GM12874 (cell line): Measurements from ENCODE around the gene WDR36.

Experiments
- CTCF ChIP-seq: IDR thresholded peaks from 2 replicates; pipeline ENCODE4 v1.5.1; 2011; ENCODE audit warnings: low read depth, mild to moderate bottlenecking, control low read depth, low read length, moderate library complexity; ENCODE audit not compliant: insufficient read depth

Gene WDR36

DNA sequence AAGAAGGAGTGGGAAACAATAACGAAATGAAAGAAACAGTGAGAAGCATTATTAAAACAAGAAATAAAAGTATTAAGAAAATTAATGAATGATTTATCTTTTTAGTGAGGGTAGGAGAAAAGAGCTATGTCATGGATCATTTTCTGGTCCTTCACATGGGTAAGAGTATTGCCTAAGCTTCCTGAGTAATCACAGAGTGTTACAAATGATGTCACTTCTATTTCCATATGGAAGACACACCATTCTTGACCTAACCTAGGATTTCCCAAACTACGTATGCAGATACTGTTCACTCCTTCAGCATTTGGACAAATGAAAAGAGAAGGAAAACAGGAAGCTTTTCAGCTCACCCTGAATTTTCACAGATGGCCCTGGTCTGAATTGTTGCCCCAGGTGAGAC lies 23.9 kb upstream of the WDR36 start:
- TF ChIP-seq CTCF = no peak

DNA sequence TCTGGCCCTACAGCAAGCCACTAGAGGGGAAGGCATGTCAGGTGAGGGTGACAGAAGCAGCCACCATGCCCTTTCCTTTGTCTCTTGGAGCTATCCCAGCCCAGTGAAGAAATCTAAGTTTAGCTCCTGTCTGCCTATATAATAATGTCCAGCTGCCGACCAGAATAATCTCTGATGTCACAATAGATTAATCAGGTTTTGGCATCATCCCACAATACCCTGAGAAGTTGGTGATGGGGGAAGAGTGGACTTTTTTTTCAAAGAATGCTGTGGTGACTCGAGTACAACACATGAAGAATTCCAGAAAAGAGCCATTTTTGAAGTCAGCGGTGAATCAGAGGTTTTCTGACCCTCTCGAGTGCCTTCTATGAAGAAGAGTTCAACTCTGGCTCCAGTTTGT lies 22.3 kb upstream of the WDR36 start:
- TF ChIP-seq CTCF = no peak

GRCh38 chr5:111070272-111071134 lies 21.6 kb upstream of the WDR36 start:
- no peak for TF ChIP-seq CTCF

- no peak for TF ChIP-seq CTCF
Observed at GRCh38 chr5:111071413-111071812, 20.7 kb upstream of the WDR36 start, which contains the start of gene TSLP. TSLP (plus strand) TSS chr5:111071713; CDS start chr5:111071891, 178 bp downstream.

DNA sequence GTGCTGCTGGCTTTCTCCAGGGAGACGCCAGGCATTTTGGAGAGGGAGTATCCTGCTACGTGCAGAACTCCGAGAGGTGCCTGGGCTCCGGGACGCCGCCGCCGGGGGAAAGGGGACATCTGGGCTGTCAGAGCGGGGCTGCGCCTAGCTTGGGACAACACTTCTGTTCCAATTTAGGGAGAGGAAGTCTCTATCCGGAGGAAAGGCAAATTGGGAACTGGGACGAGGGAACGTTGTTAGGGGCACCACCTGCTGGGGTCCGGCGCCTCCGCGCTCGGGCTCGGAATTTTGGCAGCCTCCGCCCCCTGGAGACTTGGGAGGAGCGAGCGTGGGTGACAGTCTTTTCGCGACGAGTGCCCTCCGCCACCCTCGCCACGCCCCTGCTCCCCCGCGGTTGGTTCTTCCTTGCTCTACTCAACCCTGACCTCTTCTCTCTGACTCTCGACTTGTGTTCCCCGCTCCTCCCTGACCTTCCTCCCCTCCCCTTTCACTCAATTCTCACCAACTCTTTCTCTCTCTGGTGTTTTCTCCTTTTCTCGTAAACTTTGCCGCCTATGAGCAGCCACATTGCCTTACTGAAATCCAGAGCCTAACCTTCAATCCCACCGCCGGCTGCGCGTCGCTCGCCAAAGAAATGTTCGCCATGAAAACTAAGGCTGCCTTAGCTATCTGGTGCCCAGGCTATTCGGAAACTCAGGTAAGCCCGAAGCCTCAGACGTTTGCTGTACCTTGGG lies 19.0 kb upstream of the WDR36 start:
- 0 out of 2 replicates have a peak, but pooled peaks have one; percentile 4 for TF ChIP-seq CTCF

DNA sequence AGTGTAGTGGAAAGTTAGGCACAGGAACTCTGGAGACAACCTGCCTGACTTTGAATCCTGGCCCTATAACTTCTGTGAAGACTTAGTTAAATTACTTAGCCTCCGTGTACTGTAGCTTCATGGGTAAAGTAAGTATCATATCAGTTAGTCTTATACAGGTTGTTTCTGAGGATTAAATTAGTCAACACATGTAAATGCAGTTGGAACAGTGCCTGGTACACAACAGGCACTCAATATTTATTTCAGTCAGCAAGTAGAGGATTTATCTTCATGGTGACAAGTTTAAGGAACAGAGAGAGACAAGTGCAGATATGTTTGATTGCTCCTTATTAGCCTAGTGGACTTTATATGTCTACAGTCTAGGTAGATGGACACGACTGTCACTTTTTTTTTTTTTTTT lies 17.9 kb upstream of the WDR36 start:
- TF ChIP-seq CTCF = no peak

DNA sequence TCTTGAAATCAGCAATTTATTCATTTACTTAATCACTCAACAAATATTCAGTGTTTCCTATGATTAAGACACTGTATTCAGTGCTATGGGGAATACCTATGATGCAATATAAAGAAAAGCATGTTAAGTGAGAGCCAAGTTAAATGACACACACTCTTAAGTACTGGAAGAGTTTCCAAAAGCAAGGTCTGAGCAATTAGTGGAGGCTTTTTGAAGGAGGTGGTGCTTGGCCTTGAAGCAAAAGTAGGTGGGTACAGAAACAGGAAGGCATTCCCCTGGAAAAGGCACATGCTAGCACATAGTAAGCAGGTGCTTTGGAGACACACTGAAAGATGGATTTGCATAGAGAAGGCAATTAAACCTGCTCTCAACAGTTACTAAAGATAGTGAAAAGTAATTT lies 16.6 kb upstream of the WDR36 start:
- TF ChIP-seq CTCF = no peak
